HepG2 (cell line): ENCODE data around the gene ADAMTSL3. TPM values are rescaled to one million over a fixed set of nuclear protein-coding genes. Genes with fewer than 3 reads are reported as not detected.

ENCODE experiments used
- ATAC-seq: fragments of 200-7000 bp; cut with Tn5 transposase; 3 replicates; pipeline ENCODE4 v1.9.1; 2020; ENCODE audit warnings: mild to moderate bottlenecking, moderate library complexity
- BruUV-seq: library from RNA; stranded (reverse); fragments of 400-500 nt; replicated peaks from 2 replicates; lab custom pipeline; 2021; lab: Mats Ljungman, UMichigan
- CTCF ChIA-PET: fragments of 300-600 bp; formaldehyde crosslinking; extraction: SDS; loops from one replicate; lab custom pipeline; 2021; ENCODE audit warnings: low total read pairs, inconsistent platforms, low intra/inter-chr PET ratio; lab: Yijun Ruan, JAX
- POLR2A ChIA-PET: fragments of 350-600 bp; sonication (Branson Sonifier 250); formaldehyde crosslinking; loops from one replicate; lab custom pipeline; 2020; ENCODE audit warnings: antibody characterized with exemption, inconsistent platforms; lab: Yijun Ruan, JAX
- DNase-seq: peaks from one replicate; pipeline ENCODE4 v3.0.0-alpha.2; 2015; ENCODE audit warnings: low spot score
- FAIRE-seq: peaks from 3 replicates; lab custom pipeline; 2011; peaks lifted over from hg19 to GRCh38; lab: Jason Lieb, UNC
- H2AFZ ChIP-seq: one replicate; pipeline ENCODE4 v1.6.1; 2011; ENCODE audit warnings: low read length, inconsistent platforms
- H3K27ac ChIP-seq: fragments of 300-600 bp; 3 replicates; pipeline ENCODE4 v1.8.0; 2011; ENCODE audit warnings: mixed run types, mild to moderate bottlenecking, mixed read lengths, low read length, inconsistent platforms; ENCODE audit not compliant: insufficient read depth; ENCODE audit errors: extremely low read length
- H3K27me3 ChIP-seq, 2 experiments: fragments of 200-600 bp in 1 of 2; 2 replicates in 1 of 2; 3 replicates in 1 of 2; pipeline versions ENCODE4 v1.6.0 to v1.8.0; 2011; ENCODE audit warnings: low read length in 2 of 2, mild to moderate bottlenecking in 2 of 2, moderate library complexity in 2 of 2, inconsistent platforms in 1 of 2; ENCODE audit not compliant: insufficient read depth in 2 of 2, control insufficient read depth in 1 of 2
- H3K36me3 ChIP-seq, 2 experiments: fragments of 200-600 bp in 1 of 2; replicated peaks in 1 of 2; 2 replicates in 1 of 2; 3 replicates in 1 of 2; pipeline versions ENCODE4 v1.5.1 to v1.8.0; 2011; ENCODE audit warnings: low read length in 2 of 2, inconsistent platforms in 1 of 2; ENCODE audit not compliant: insufficient read depth in 2 of 2, control insufficient read depth in 1 of 2
- H3K4me1 ChIP-seq: 2 replicates; pipeline ENCODE4 v1.5.1; 2012; ENCODE audit warnings: low read length, inconsistent platforms; ENCODE audit not compliant: insufficient read depth
- H3K4me2 ChIP-seq: 2 replicates; pipeline ENCODE4 v1.6.0; 2011; ENCODE audit warnings: low read depth, low read length, inconsistent platforms
- H3K4me3 ChIP-seq, 3 experiments: fragments of 200-600 bp in 1 of 3; sonication (generic), shearing (Covaris generic) in 1 of 3; replicated peaks in 1 of 3; 2 replicates each; pipeline ENCODE4 v1.5.1; 2011 to 2016; ENCODE audit warnings: low read length in 3 of 3, inconsistent platforms in 2 of 3, low read depth in 2 of 3, mild to moderate bottlenecking in 2 of 3, control low read depth in 1 of 3, mixed read lengths in 1 of 3; ENCODE audit not compliant: insufficient read depth in 1 of 3
- H3K79me2 ChIP-seq: one replicate; pipeline ENCODE4 v1.6.1; 2011; ENCODE audit warnings: low read length, inconsistent platforms; ENCODE audit not compliant: insufficient read depth
- H3K9ac ChIP-seq: 2 replicates; pipeline ENCODE4 v1.6.0; 2011; ENCODE audit warnings: mild to moderate bottlenecking, low read depth, low read length, inconsistent platforms; ENCODE audit not compliant: insufficient read depth
- H3K9me3 ChIP-seq: 2 replicates; pipeline ENCODE4 v1.5.1; 2012; ENCODE audit warnings: mild to moderate bottlenecking, low read length
- H4K20me1 ChIP-seq: 2 replicates; pipeline ENCODE4 v1.6.0; 2011; ENCODE audit warnings: inconsistent platforms, mild to moderate bottlenecking, low read length, moderate library complexity; ENCODE audit not compliant: insufficient read depth
- ATM ChIP-seq: fragments of 450-650 bp; IDR thresholded peaks from 2 replicates; pipeline ENCODE4 v1.7.1; 2017; ENCODE audit warnings: mild to moderate bottlenecking, borderline replicate concordance
- ERF ChIP-seq: IDR thresholded peaks from 2 replicates; pipeline ENCODE4 v1.6.1; 2018; ENCODE audit warnings: missing biosample characterization, missing genetic modification reagents
- HOXA7 ChIP-seq: sonication (generic); formaldehyde crosslinking; IDR thresholded peaks from 2 replicates; pipeline ENCODE4 v1.8.1; 2022; ENCODE audit warnings: mild to moderate bottlenecking, missing genetic modification reagents, moderate library complexity
- HOXA9 ChIP-seq: sonication (generic); formaldehyde crosslinking; IDR thresholded peaks from 2 replicates; pipeline ENCODE4 v1.8.1; 2022; ENCODE audit warnings: missing genetic modification reagents, mild to moderate bottlenecking, moderate library complexity, borderline replicate concordance
- IKZF1 ChIP-seq: fragments of 450-650 bp; IDR thresholded peaks from 2 replicates; pipeline ENCODE4 v1.7.1; 2016
- MLX ChIP-seq: IDR thresholded peaks from 2 replicates; pipeline ENCODE4 v1.6.1; 2016
- MXD4 ChIP-seq: IDR thresholded peaks from 2 replicates; pipeline ENCODE4 v1.6.1; 2016; ENCODE audit warnings: mild to moderate bottlenecking, missing biosample characterization, missing genetic modification reagents
- PBX2 ChIP-seq: IDR thresholded peaks from 2 replicates; pipeline ENCODE4 v1.6.1; 2016; ENCODE audit warnings: control low read depth
- RFXAP ChIP-seq: sonication (generic); formaldehyde crosslinking; IDR thresholded peaks from 2 replicates; pipeline ENCODE4 v1.4.0; 2020; ENCODE audit warnings: missing genetic modification reagents, borderline replicate concordance
- RORA ChIP-seq: sonication (generic); formaldehyde crosslinking; IDR thresholded peaks from 2 replicates; pipeline ENCODE4 v1.5.0; 2020; ENCODE audit warnings: mild to moderate bottlenecking, missing genetic modification reagents, moderate library complexity
- SP140L ChIP-seq: sonication (generic); formaldehyde crosslinking; IDR thresholded peaks from 2 replicates; pipeline ENCODE4 v1.4.0; 2020; ENCODE audit warnings: missing genetic modification reagents, borderline replicate concordance
- THRA ChIP-seq: sonication (generic); formaldehyde crosslinking; IDR thresholded peaks from 2 replicates; pipeline ENCODE4 v1.4.0; 2020; ENCODE audit warnings: missing genetic modification reagents, borderline replicate concordance
- TMF1 ChIP-seq: sonication (generic); formaldehyde crosslinking; IDR thresholded peaks from 2 replicates; pipeline ENCODE4 v1.8.1; 2022; ENCODE audit warnings: low read depth, missing genetic modification reagents
- ZNF513 ChIP-seq: sonication (generic); formaldehyde crosslinking; conservative IDR thresholded peaks from 2 replicates; pipeline ENCODE4 v1.5.0; 2020; ENCODE audit warnings: missing genetic modification reagents
- ZNF660 ChIP-seq: sonication (generic); formaldehyde crosslinking; IDR thresholded peaks from 2 replicates; pipeline ENCODE4 v1.5.1; 2020; ENCODE audit warnings: mild to moderate bottlenecking, low read depth, missing genetic modification reagents, borderline replicate concordance
- WGBS: methylation state at CpG from one replicate; pipeline ENCODE4 v1.1.6; 2017; ENCODE audit warnings: low lambda C conversion rate; 5-methylcytosine and 5-hydroxymethylcytosine counted together
- in situ Hi-C: cut with HindIII; loops from 2 replicates; pipeline ENCODE4 v1.10.0; 2017; ENCODE audit warnings: low pct_unique_long_range_greater_than_20kb; ENCODE audit not compliant: extremely low pct_ligation_motif_present
- intact Hi-C: fragments of 100-400 bp; cut with micrococcal nuclease; formaldehyde crosslinking; loops from one replicate; pipeline ENCODE4 v1.10.0; 2022; ENCODE audit not compliant: unreplicated experiment
- polyA plus RNA-seq, 8 experiments: library from polyadenylated mRNA; depleted of rRNA in 3 of 8; stranded (reverse) in 7 of 8; unstranded in 1 of 8; fragments of >200 nt; fragmentation: Illumina TruSeq in 4 of 8; extraction: Trizol in 4 of 8; gene quantifications; 2 replicates each; pipeline versions ENCODE4 v1.2.1 to v1.2.3, GENCODE V29; 2011 to 2016; ENCODE audit warnings: low read depth in 4 of 8, missing spikeins in 1 of 8, mixed read lengths in 1 of 8; ENCODE audit not compliant: insufficient read depth in 1 of 8
- total RNA-seq, 5 experiments: library from RNA; depleted of rRNA; stranded (reverse); fragments of >200 nt; fragmentation: Illumina TruSeq; extraction: Trizol; gene quantifications; 2 replicates each; pipeline ENCODE4 v1.2.3, GENCODE V29; 2016; ENCODE audit warnings: low read depth in 1 of 5
- TF ChIP-seq, protein P1 (sequence below): sonication (generic); formaldehyde crosslinking; IDR thresholded peaks from 2 replicates; pipeline ENCODE4 v1.8.1; 2023; ENCODE audit warnings: missing genetic modification reagents, inconsistent platforms, borderline replicate concordance
- TF ChIP-seq, protein P2 (sequence below): sonication (generic); formaldehyde crosslinking; IDR thresholded peaks from 2 replicates; pipeline ENCODE4 v1.5.0; 2020; ENCODE audit warnings: missing genetic modification reagents

Gene ADAMTSL3
- total and polyA plus RNA-seq, 2 of the 13 experiments (the other 11 are each of a cell fraction or from before 2014, with no cell fraction given): 0.04 to 0.09 TPM

- TF ChIP-seq RFXAP (CRISPR knock-in tag) (no peak), MLX (no peak), SP140L (CRISPR knock-in tag) (no peak), MXD4 (CRISPR knock-in tag) (no peak), HOXA7 (CRISPR knock-in tag) (no peak), TMF1 (CRISPR knock-in tag) (no peak), PBX2 (CRISPR knock-in tag) (no peak), ZNF660 (CRISPR knock-in tag) (no peak)
- TF ChIP-seq, protein P1, sequence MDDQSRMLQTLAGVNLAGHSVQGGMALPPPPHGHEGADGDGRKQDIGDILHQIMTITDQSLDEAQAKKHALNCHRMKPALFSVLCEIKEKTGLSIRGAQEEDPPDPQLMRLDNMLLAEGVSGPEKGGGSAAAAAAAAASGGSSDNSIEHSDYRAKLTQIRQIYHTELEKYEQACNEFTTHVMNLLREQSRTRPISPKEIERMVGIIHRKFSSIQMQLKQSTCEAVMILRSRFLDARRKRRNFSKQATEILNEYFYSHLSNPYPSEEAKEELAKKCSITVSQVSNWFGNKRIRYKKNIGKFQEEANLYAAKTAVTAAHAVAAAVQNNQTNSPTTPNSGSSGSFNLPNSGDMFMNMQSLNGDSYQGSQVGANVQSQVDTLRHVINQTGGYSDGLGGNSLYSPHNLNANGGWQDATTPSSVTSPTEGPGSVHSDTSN (CRISPR knock-in tag): no peak
These were observed 330.7 kb downstream of the ADAMTSL3 start (continued) for GRCh38 chr15:83984601-83985000.

DNA sequence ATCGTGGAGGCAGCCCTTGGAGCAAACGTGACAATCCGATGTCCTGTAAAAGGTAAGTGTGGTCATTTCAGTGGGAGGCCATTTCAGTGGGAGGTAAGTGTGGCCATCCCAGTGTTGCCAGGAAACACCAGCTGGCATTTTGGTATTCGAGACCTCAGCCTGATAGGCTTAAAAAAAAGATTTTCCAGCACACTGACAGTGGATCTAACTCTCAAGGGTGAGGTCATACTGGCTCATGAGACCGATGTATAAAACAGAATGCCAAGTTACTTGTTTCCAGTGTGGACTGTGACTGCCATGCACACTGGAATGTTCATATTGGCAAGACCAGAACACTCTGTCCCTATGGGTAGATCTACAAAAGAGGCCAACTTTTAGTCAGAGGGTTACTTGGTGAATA lies 337.2 kb downstream of the ADAMTSL3 start:
- WGBS: 0% methylated on average over 5 of the region's 5 CpGs
- DNase-seq (no peak), ATAC-seq (no peak), FAIRE-seq (no peak)
- CTCF ChIA-PET: no interaction called here
- Histone ChIP-seq H3K79me2 (no peaks in the 10 kb centered on the region), H3K9ac (no peak overlapping the region), H3K27ac (no peak overlapping the region), H3K36me3 (no peaks in the 10 kb centered on the region), H3K9me3 (no peaks in the 10 kb centered on the region), H4K20me1 (no peaks in the 10 kb centered on the region), H3K4me3 (no peak overlapping the region), H3K4me2 (no peak overlapping the region), H3K4me1 (no peaks in the 10 kb centered on the region), H3K27me3 (0 out of 5 replicates have a peak, but pooled peaks cover 0 to 2% of the 10 kb centered on the region in 2 experiments), H2AFZ (no peak overlapping the region)
- BruUV-seq: no TSS peak
- intact Hi-C loops: no loop called here
- POLR2A ChIA-PET: no interaction called here
- in situ Hi-C loops: no loop called here
- no peak for TF ChIP-seq HOXA9 (CRISPR knock-in tag)
- TF ChIP-seq ERF (CRISPR knock-in tag): no peak
- TF ChIP-seq IKZF1: no peak
- TF ChIP-seq RORA: no peak
- TF ChIP-seq ATM: no peak
- TF ChIP-seq THRA (CRISPR knock-in tag): no peak
- no peak for TF ChIP-seq ZNF513
- TF ChIP-seq, protein P2, sequence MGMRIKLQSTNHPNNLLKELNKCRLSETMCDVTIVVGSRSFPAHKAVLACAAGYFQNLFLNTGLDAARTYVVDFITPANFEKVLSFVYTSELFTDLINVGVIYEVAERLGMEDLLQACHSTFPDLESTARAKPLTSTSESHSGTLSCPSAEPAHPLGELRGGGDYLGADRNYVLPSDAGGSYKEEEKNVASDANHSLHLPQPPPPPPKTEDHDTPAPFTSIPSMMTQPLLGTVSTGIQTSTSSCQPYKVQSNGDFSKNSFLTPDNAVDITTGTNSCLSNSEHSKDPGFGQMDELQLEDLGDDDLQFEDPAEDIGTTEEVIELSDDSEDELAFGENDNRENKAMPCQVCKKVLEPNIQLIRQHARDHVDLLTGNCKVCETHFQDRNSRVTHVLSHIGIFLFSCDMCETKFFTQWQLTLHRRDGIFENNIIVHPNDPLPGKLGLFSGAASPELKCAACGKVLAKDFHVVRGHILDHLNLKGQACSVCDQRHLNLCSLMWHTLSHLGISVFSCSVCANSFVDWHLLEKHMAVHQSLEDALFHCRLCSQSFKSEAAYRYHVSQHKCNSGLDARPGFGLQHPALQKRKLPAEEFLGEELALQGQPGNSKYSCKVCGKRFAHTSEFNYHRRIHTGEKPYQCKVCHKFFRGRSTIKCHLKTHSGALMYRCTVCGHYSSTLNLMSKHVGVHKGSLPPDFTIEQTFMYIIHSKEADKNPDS (CRISPR knock-in tag): no peak
